Prostate gland (tissue), 2 donors: ENCODE results near the gene PUSL1. TPM values are rescaled to one million over a fixed set of nuclear protein-coding genes. Genes with fewer than 3 reads are reported as not detected.

Source experiments
- DNase-seq: peaks from one replicate; pipeline ENCODE4 v3.0.0-alpha.2; 2019; ENCODE audit warnings: low spot score
- H3K27ac ChIP-seq, 2 donors: fragments of 200-600 bp; sonication (generic); 2 replicates each; pipeline ENCODE4 v1.5.1; 2017 to 2019
- H3K27me3 ChIP-seq: fragments of 200-600 bp; sonication (generic); replicated peaks from 2 replicates; pipeline ENCODE4 v1.5.1; 2019; ENCODE audit not compliant: insufficient read depth
- H3K36me3 ChIP-seq, 2 donors: fragments of 200-600 bp; sonication (generic); 1 replicate in 1 of 2; 2 replicates in 1 of 2; pipeline versions ENCODE4 v1.5.1 to v1.8.1; 2017 to 2019
- H3K4me1 ChIP-seq: fragments of 200-600 bp; sonication (generic); replicated peaks from 2 replicates; pipeline ENCODE4 v1.5.1; 2019
- H3K4me3 ChIP-seq, 2 donors: fragments of 200-600 bp; sonication (generic); 2 replicates each; pipeline ENCODE4 v1.5.1; 2017 to 2019
- H3K9me3 ChIP-seq: fragments of 200-600 bp; sonication (generic); 2 replicates; pipeline ENCODE4 v1.5.1; 2017
- POLR2A ChIP-seq: fragments of 450-650 bp; IDR thresholded peaks from one replicate; pipeline ENCODE4 v1.6.1; 2016; ENCODE audit warnings: antibody characterized with exemption, mild to moderate bottlenecking
- POLR2AphosphoS5 ChIP-seq: sonication (generic); formaldehyde crosslinking; IDR thresholded peaks from one replicate; pipeline ENCODE4 v1.6.1; 2017; ENCODE audit warnings: antibody characterized with exemption
- WGBS: methylation state at CpG from one replicate; pipeline ENCODE4 v1.1.5; 2018; 5-methylcytosine and 5-hydroxymethylcytosine counted together
- intact Hi-C: fragments of 100-400 bp; cut with DNase I; formaldehyde crosslinking; loops from one replicate; pipeline ENCODE4 v1.14.2; 2022
- total RNA-seq, 2 donors: library from RNA; depleted of rRNA; stranded (reverse); fragments of >200 nt; gene quantifications; one replicate each; pipeline ENCODE4 v1.1.0, GENCODE V29; 2016
- TF ChIP-seq, protein P1 (sequence below), 4 experiments: fragments of 200-600 bp in 2 of 4; fragments of 450-650 bp in 2 of 4; sonication (generic) in 2 of 4; IDR thresholded peaks; 1 replicate in 3 of 4; 2 replicates in 1 of 4; pipeline ENCODE4 v1.5.1; 2016 to 2019; ENCODE audit warnings: antibody characterized with exemption in 4 of 4, mild to moderate bottlenecking in 2 of 4, moderate library complexity in 2 of 4

PUSL1 gene
- total RNA-seq, 2 donors from 2014 or later: 30.6 to 36.9 TPM

DNA sequence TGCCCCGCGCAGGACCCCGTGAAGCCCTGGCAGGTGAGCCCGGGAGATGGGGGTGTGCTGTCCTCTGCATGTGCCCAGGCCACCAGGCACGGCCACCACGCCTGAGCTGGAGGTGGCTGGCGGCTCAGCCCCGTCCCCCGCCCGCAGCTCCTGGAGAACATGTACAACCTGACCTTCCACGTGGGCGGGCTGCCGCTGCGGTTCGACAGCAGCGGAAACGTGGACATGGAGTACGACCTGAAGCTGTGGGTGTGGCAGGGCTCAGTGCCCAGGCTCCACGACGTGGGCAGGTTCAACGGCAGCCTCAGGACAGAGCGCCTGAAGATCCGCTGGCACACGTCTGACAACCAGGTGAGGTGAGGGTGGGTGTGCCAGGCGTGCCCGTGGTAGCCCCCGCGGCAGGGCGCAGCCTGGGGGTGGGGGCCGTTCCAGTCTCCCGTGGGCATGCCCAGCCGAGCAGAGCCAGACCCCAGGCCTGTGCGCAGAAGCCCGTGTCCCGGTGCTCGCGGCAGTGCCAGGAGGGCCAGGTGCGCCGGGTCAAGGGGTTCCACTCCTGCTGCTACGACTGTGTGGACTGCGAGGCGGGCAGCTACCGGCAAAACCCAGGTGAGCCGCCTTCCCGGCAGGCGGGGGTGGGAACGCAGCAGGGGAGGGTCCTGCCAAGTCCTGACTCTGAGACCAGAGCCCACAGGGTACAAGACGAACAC, 24.5 kb downstream of the PUSL1 start:
- Histone ChIP-seq H3K4me3 (no peak overlapping the region), H3K36me3 (peaks cover 2% of the 10 kb centered on the region in 2 donors), H3K27me3 (no peaks in the 10 kb centered on the region), H3K4me1 (peaks cover 4% of the 10 kb centered on the region), H3K9me3 (no peaks in the 10 kb centered on the region), H3K27ac (no peak overlapping the region)
- intact Hi-C loops: no loop called here
- peak; percentile 49 for DNase-seq
- TF ChIP-seq POLR2A: no peak
- TF ChIP-seq POLR2AphosphoS5: peak; percentile 15
- 49% methylated on average over 38 of the region's 48 CpGs for WGBS

DNA sequence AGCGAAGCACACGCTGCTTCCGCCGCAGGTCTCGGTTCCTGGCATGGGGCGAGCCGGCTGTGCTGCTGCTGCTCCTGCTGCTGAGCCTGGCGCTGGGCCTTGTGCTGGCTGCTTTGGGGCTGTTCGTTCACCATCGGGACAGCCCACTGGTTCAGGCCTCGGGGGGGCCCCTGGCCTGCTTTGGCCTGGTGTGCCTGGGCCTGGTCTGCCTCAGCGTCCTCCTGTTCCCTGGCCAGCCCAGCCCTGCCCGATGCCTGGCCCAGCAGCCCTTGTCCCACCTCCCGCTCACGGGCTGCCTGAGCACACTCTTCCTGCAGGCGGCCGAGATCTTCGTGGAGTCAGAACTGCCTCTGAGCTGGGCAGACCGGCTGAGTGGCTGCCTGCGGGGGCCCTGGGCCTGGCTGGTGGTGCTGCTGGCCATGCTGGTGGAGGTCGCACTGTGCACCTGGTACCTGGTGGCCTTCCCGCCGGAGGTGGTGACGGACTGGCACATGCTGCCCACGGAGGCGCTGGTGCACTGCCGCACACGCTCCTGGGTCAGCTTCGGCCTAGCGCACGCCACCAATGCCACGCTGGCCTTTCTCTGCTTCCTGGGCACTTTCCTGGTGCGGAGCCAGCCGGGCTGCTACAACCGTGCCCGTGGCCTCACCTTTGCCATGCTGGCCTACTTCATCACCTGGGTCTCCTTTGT, 25.3 kb downstream of the PUSL1 start:
- intact Hi-C loops: no loop called here
- Histone ChIP-seq H3K4me3 (no peak overlapping the region), H3K27ac (no peak overlapping the region), H3K4me1 (peaks cover 4% of the 10 kb centered on the region), H3K36me3 (peaks cover 2 to 6% of the 10 kb centered on the region in 2 donors), H3K9me3 (no peaks in the 10 kb centered on the region), H3K27me3 (no peaks in the 10 kb centered on the region)
- DNase-seq: no peak
- TF ChIP-seq, protein P1, sequence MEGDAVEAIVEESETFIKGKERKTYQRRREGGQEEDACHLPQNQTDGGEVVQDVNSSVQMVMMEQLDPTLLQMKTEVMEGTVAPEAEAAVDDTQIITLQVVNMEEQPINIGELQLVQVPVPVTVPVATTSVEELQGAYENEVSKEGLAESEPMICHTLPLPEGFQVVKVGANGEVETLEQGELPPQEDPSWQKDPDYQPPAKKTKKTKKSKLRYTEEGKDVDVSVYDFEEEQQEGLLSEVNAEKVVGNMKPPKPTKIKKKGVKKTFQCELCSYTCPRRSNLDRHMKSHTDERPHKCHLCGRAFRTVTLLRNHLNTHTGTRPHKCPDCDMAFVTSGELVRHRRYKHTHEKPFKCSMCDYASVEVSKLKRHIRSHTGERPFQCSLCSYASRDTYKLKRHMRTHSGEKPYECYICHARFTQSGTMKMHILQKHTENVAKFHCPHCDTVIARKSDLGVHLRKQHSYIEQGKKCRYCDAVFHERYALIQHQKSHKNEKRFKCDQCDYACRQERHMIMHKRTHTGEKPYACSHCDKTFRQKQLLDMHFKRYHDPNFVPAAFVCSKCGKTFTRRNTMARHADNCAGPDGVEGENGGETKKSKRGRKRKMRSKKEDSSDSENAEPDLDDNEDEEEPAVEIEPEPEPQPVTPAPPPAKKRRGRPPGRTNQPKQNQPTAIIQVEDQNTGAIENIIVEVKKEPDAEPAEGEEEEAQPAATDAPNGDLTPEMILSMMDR (IDR thresholded peaks at IDR 0.05): no peak
- TF ChIP-seq POLR2A (no peak), POLR2AphosphoS5 (no peak)
- 63% methylated on average over 21 of the region's 36 CpGs for WGBS

DNA sequence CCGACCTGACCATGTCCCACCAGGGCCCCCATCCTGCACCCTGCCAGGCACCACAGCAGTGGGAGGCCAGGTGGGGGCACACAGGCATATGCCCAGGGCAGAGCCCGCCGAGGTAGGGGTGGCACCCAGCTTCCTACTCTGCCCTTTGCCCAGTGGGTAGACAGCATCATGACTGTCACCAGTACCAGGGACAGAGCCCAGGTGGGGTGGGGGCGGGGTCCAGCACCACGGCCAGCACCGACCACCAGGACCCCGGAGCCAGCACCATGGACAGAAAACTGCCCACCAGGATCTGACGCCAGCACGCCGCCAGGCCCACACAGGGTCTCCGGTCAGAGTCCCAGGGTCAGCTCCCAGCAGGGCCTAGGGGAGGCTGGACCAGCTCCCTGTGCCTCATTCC, 26.4 kb downstream of the PUSL1 start:
- intact Hi-C loops: no loop called here
- Histone ChIP-seq H3K4me3 (no peak overlapping the region), H3K4me1 (peaks cover 4% of the 10 kb centered on the region), H3K27me3 (no peaks in the 10 kb centered on the region), H3K27ac (no peak overlapping the region), H3K36me3 (peaks cover 2 to 6% of the 10 kb centered on the region in 2 donors), H3K9me3 (no peaks in the 10 kb centered on the region)
- TF ChIP-seq POLR2AphosphoS5 (no peak), POLR2A (no peak)
- TF ChIP-seq, protein P1 (IDR thresholded peaks at IDR 0.05): no peak
- DNase-seq: no peak
- 68% methylated on average over 4 of the region's 11 CpGs for WGBS

DNA sequence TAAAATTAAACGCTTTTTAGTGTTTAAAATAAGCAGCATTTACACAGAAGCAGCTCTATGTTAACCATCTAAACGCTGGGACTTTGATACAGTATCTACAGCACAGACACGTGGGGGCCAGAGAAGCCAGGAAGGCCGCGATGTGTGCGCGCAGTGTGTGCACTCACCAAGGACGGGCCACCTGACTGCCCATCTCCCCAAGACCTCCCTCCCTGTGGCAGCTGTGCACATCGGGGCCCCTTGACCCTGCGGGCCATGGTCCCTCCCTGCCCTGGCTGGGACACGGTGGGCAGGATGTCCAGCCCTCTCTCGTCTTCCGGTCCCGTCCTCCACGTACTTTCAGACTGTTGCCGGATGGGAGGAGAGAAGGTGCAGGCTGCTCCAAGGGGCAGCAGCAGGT, 26.9 kb downstream of the PUSL1 start:
- no peak overlapping the region for H3K27ac ChIP-seq
- H3K4me1 ChIP-seq: peaks cover 4% of the 10 kb centered on the region
- DNase-seq: no peak
- H3K36me3 ChIP-seq: peaks cover 2 to 6% of the 10 kb centered on the region in 2 donors
- no peaks in the 10 kb centered on the region for H3K9me3 ChIP-seq
- H3K27me3 ChIP-seq: no peaks in the 10 kb centered on the region
- TF ChIP-seq, protein P1 (IDR thresholded peaks at IDR 0.05): no peak
- no peak for TF ChIP-seq POLR2AphosphoS5
- TF ChIP-seq POLR2A: no peak
- 70% methylated on average over 16 of the region's 16 CpGs for WGBS
- intact Hi-C loops: no loop called here
- no peak overlapping the region for H3K4me3 ChIP-seq

DNA sequence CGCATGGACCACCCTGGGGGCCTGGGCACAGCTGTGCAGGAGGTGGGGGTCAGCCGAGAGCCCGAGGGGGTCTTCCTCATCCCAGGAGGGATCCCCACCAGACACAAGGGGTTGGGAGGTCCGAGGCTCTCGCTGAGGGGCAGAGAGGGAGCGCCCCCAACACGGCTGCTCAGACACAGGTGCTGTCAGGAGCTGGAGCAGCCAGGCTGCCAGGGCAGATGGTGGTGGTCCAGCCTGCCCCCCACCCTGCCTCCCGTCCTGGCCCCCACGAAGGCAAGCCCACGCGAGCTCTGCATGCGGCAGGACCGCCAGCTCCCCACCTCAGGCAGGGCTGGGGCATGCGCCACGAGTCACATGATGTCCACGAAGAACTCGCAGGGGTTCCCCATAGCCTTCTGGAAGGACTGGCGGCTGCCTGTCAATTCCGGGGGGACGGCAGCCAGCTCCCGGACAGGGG, 27.4 kb downstream of the PUSL1 start:
- WGBS: 82% methylated on average over 21 of the region's 21 CpGs
- Histone ChIP-seq H3K36me3 (peaks cover 2 to 6% of the 10 kb centered on the region in 2 donors), H3K27me3 (no peaks in the 10 kb centered on the region), H3K4me3 (no peak overlapping the region), H3K27ac (no peak overlapping the region), H3K4me1 (peaks cover 4% of the 10 kb centered on the region), H3K9me3 (no peaks in the 10 kb centered on the region)
- TF ChIP-seq POLR2AphosphoS5 (no peak), POLR2A (no peak)
- TF ChIP-seq, protein P1 (IDR thresholded peaks at IDR 0.05): no peak
- intact Hi-C loops: no loop called here
- no peak for DNase-seq
